Measurements from ENCODE around the gene LRP1.

- TF ChIP-seq TAF1 (IDR thresholded peaks at IDR 0.05; ENCODE audit: borderline replicate concordance, low read depth, low read length), result no peak
- no peak for TF ChIP-seq POLR2AphosphoS5 (IDR thresholded peaks at IDR 0.05; ENCODE audit: low read depth, low read length)
- TF ChIP-seq POLR2A (IDR thresholded peaks at IDR 0.05; ENCODE audit: low read depth, low read length), result no peak
Observed at GRCh38 chr12:57146092-57146491, 17.8 kb downstream of the LRP1 start.

Measured in GM12892 (cell line).